Thyroid gland (tissue), 4 donors: ENCODE data around the gene BLID.

Experiments
- CTCF ChIP-seq, 6 experiments: fragments of 200-600 bp in 3 of 6; fragments of 450-650 bp in 3 of 6; sonication (generic) in 3 of 6; IDR thresholded peaks; one replicate each; pipeline ENCODE4 v1.5.1; 2016 to 2019; ENCODE audit warnings: antibody characterized with exemption in 6 of 6, mild to moderate bottlenecking in 2 of 6, inconsistent platforms in 1 of 6, moderate library complexity in 1 of 6
- POLR2A ChIP-seq, 2 donors: fragments of 450-650 bp; IDR thresholded peaks; one replicate each; pipeline ENCODE4 v1.6.1; 2017; ENCODE audit warnings: antibody characterized with exemption in 2 of 2, mild to moderate bottlenecking in 2 of 2, moderate library complexity in 1 of 2

DNA sequence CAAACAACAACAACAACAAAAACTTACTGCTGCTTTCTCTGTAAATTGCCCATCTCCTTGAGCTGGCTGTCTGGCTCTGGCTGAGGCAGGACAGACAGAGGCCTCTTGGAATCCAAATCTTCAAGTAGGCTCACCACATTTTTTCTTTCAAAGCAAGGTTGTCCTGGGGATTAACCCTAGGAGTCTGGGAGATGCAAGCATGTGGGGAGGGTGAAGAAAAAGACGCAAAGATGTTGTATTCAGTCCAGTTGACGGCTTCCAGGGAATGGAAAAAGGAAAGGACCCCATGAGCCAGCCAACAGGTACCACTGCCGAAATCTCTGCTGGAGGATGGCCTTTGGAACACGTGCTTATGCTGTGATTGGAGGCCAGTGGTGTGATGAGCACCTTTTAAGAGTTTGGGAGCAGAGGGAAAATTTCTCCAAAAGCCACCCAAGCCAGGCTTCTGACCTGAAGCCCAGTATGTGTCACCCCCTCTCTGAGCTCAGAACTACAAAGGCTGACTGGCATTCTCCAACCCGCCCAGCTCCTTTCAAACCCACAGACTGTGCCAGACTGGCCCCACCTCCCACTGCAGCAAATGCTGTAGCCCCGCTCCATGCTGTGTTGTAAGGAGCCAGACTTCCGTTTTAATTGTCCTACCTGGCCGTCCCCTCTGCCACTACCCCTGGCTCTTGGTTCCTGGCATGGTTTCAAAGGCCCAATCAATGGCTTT, 10.8 kb downstream of the BLID start:
- TF ChIP-seq CTCF (IDR thresholded peaks at IDR 0.05): no peak
- no peak for TF ChIP-seq POLR2A (IDR thresholded peaks at IDR 0.05)
